HFFc6 (cell line): Measurements from ENCODE around the gene FARP1. TPM values are rescaled to one million over a fixed set of nuclear protein-coding genes. Genes with fewer than 3 reads are reported as not detected.

ENCODE experiments used
- DNase-seq: peaks from one replicate; pipeline ENCODE4 v3.0.0-alpha.2; 2018
- H3K27ac Mint-ChIP-seq: 2 replicates; pipeline ENCODE4 v1.8.0; 2020; ENCODE audit warnings: mild to moderate bottlenecking, mixed read lengths
- H3K27me3 Mint-ChIP-seq: 2 replicates; pipeline ENCODE4 v1.8.0; 2021; ENCODE audit warnings: mild to moderate bottlenecking, moderate library complexity, mixed read lengths; ENCODE audit not compliant: insufficient read depth
- H3K36me3 Mint-ChIP-seq: 2 replicates; pipeline ENCODE4 v1.8.0; 2021; ENCODE audit warnings: low read depth, mixed read lengths
- H3K4me1 Mint-ChIP-seq: 2 replicates; pipeline ENCODE4 v1.8.0; 2020; ENCODE audit warnings: low read depth, mixed read lengths
- H3K4me3 Mint-ChIP-seq: 2 replicates; pipeline ENCODE4 v1.8.0; 2020; ENCODE audit warnings: mild to moderate bottlenecking, moderate library complexity, mixed read lengths
- H3K9me3 Mint-ChIP-seq: 2 replicates; pipeline ENCODE4 v1.8.0; 2020; ENCODE audit warnings: mild to moderate bottlenecking, mixed read lengths
- total RNA-seq, 6 experiments: library from RNA; stranded (reverse); fragmentation: NEBNext Ultra II Directional; extraction: Animal tissue kit (Norgen Biotek cat#: 25700); gene quantifications; 2 replicates in 1 of 6; 3 replicates in 5 of 6; pipeline ENCODE4 v1.2.3, GENCODE V29; 2021
- TF ChIP-seq, protein P1 (sequence below): fragments of 200-600 bp; sonication (generic); IDR thresholded peaks from 2 replicates; pipeline ENCODE4 v1.5.0; 2021; ENCODE audit warnings: antibody characterized with exemption, mild to moderate bottlenecking

FARP1 gene
- total RNA-seq, 6 experiments from 2014 or later, result 140 to 181 (median 150) TPM

GRCh38 chr13:98484289-98485219 is 341.7 kb downstream of the FARP1 start:
- H3K9me3 Mint-ChIP-seq, result no peaks in the 10 kb centered on the region
- peak overlapping the region; percentile 74 for H3K4me3 Mint-ChIP-seq
- peaks cover 85% of the 10 kb centered on the region for H3K4me1 Mint-ChIP-seq
- peaks cover under 1% of the 10 kb centered on the region for H3K27me3 Mint-ChIP-seq
- H3K36me3 Mint-ChIP-seq, result 0 out of 2 replicates have a peak, but pooled peaks cover 4% of the 10 kb centered on the region
- TF ChIP-seq, protein P1, sequence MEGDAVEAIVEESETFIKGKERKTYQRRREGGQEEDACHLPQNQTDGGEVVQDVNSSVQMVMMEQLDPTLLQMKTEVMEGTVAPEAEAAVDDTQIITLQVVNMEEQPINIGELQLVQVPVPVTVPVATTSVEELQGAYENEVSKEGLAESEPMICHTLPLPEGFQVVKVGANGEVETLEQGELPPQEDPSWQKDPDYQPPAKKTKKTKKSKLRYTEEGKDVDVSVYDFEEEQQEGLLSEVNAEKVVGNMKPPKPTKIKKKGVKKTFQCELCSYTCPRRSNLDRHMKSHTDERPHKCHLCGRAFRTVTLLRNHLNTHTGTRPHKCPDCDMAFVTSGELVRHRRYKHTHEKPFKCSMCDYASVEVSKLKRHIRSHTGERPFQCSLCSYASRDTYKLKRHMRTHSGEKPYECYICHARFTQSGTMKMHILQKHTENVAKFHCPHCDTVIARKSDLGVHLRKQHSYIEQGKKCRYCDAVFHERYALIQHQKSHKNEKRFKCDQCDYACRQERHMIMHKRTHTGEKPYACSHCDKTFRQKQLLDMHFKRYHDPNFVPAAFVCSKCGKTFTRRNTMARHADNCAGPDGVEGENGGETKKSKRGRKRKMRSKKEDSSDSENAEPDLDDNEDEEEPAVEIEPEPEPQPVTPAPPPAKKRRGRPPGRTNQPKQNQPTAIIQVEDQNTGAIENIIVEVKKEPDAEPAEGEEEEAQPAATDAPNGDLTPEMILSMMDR, result no peak; the same call in 1 of the 2 replicates
- peak overlapping the region; percentile 91 for H3K27ac Mint-ChIP-seq
- DNase-seq, result peak; percentile 93

GRCh38 chr13:98485561-98485960 is 342.7 kb downstream of the FARP1 start:
- H3K36me3 Mint-ChIP-seq, result 0 out of 2 replicates have a peak, but pooled peaks cover 4% of the 10 kb centered on the region
- no peak for DNase-seq
- H3K4me1 Mint-ChIP-seq, result peaks cover 88% of the 10 kb centered on the region
- peak overlapping the region; percentile 74; the same call in 1 of the 2 replicates for H3K4me3 Mint-ChIP-seq
- TF ChIP-seq, protein P1, result no peak
- H3K9me3 Mint-ChIP-seq, result no peaks in the 10 kb centered on the region
- peaks cover 5% of the 10 kb centered on the region for H3K27me3 Mint-ChIP-seq
- peak overlapping the region; percentile 91 for H3K27ac Mint-ChIP-seq

DNA sequence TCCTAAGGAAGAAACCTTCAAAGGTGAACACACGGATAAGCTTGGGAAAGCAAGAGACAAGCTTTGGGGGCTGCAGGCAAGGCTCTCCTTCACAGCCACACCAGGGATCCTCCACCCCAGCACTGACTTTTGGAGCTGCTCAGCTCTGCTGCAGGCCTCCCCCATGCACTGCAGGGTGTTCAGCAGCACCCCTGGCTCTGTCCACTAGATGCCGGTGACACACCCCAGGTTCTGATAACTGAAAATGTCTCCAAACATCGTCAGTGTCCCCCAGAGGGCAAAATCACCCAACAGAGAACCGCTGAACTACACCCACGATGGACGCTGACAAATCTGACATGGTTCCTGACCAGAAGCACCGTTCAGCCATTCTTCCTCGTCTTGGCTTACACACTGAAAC is 343.5 kb downstream of the FARP1 start:
- peak overlapping the region; percentile 6 for H3K4me3 Mint-ChIP-seq
- peak overlapping the region; percentile 56 for H3K27ac Mint-ChIP-seq
- TF ChIP-seq, protein P1, result peak; percentile 13; the same call in 1 of the 2 replicates
- H3K27me3 Mint-ChIP-seq, result peaks cover 6% of the 10 kb centered on the region
- no peak for DNase-seq
- H3K36me3 Mint-ChIP-seq, result no peaks in the 10 kb centered on the region
- peaks cover 84% of the 10 kb centered on the region for H3K4me1 Mint-ChIP-seq
- no peaks in the 10 kb centered on the region for H3K9me3 Mint-ChIP-seq

DNA sequence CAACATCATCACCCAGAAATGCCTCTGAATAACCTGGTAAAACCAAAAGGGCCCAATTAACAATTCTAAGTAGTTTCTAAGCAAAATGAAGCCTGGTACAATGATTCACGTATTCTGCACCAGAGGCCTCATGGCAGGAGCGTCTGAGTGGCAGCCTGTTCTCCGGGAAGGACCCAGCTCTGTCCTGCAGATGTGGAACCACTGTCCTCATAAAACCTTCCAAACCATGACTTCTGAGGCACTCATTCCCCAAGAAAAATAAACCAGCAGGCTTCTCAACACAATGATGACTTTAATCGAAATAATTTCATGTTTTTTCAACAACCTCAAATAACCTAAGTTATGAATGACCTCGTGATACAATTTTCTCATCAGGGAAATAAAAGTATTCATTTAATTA is 344.1 kb downstream of the FARP1 start:
- TF ChIP-seq, protein P1, result no peak
- H3K27ac Mint-ChIP-seq, result peak overlapping the region; percentile 56
- DNase-seq, result no peak

DNA sequence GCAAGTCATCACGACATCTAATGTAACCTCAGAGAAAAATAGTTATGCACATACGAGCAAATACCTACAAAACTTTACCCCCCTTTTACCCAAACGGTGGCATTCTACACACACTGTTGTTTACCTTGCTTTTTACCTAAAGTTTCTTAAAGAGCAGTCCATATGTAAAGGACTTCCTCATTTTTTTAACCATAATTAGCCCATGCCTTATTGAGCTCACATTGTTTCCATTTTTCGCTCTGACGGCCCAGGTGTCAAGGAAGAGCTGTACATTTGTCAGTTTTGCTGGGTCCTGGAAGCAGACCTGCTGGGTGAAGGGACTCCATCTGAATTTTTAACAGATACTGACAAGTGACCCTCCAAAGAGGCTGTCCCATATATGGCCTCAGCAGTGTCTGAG is 344.6 kb downstream of the FARP1 start:
- peaks cover 90% of the 10 kb centered on the region for H3K4me1 Mint-ChIP-seq
- H3K9me3 Mint-ChIP-seq, result no peaks in the 10 kb centered on the region
- DNase-seq, result no peak
- H3K36me3 Mint-ChIP-seq, result no peaks in the 10 kb centered on the region
- peaks cover 6% of the 10 kb centered on the region for H3K27me3 Mint-ChIP-seq
- H3K27ac Mint-ChIP-seq, result peak overlapping the region; percentile 56
- no peak overlapping the region; the same call in 1 of the 2 replicates for H3K4me3 Mint-ChIP-seq
- TF ChIP-seq, protein P1, result no peak

More for the DNA sequence above, 344.1 kb downstream of the FARP1 start:
- H3K9me3 Mint-ChIP-seq, result no peaks in the 10 kb centered on the region
- peaks cover 6% of the 10 kb centered on the region for H3K27me3 Mint-ChIP-seq
- no peaks in the 10 kb centered on the region for H3K36me3 Mint-ChIP-seq
- peak overlapping the region; percentile 6 for H3K4me3 Mint-ChIP-seq
- H3K4me1 Mint-ChIP-seq, result peaks cover 86% of the 10 kb centered on the region
